Erythroblast (primary cell): ENCODE results near the gene SAMD4B.

Source experiments
- DNase-seq, 2 experiments: peaks; one replicate each; lab custom pipeline; 2025; lab: John Stamatoyannopoulos, UW
- GATA1 ChIP-seq: IDR thresholded peaks from 2 replicates; pipeline ENCODE4 v1.6.1; 2011; ENCODE audit warnings: low read depth, mild to moderate bottlenecking, control low read depth, low read length, moderate library complexity
- POLR2A ChIP-seq: IDR thresholded peaks from 2 replicates; pipeline ENCODE4 v1.6.1; 2011; ENCODE audit warnings: mild to moderate bottlenecking, low read length

The SAMD4B gene

GRCh38 chr19:39389631-39390414 is 47.6 kb downstream of the SAMD4B start:
- no peak for TF ChIP-seq GATA1
- no peak for TF ChIP-seq POLR2A
- no peak for DNase-seq

GRCh38 chr19:39390451-39390750 is 48.2 kb downstream of the SAMD4B start:
- TF ChIP-seq GATA1 (no peak), POLR2A (no peak)
- no peak for DNase-seq

GRCh38 chr19:39390751-39391437 is 48.7 kb downstream of the SAMD4B start, which contains the start of the genes MED29 and PAF1:
MED29 (plus strand) TSS chr19:39391378; CDS start chr19:39391423, 45 bp downstream.
PAF1 (minus strand) TSS chr19:39391106; CDS start chr19:39390864, 242 bp downstream.
- peak; percentile 100 for DNase-seq
- TF ChIP-seq GATA1: no peak
- peak; percentile 98 for TF ChIP-seq POLR2A

GRCh38 chr19:39397360-39398296 is 55.4 kb downstream of the SAMD4B start:
- peak; percentile 88 to 95 for DNase-seq
- TF ChIP-seq GATA1 (no peak), POLR2A (no peak)

- peak; percentile 51 for TF ChIP-seq POLR2A
- TF ChIP-seq GATA1: no peak
- peak; percentile 81 to 89 for DNase-seq
Measured at GRCh38 chr19:39398297-39398864, 56.2 kb downstream of the SAMD4B start.

GRCh38 chr19:39399668-39400050 is 57.4 kb downstream of the SAMD4B start:
- peak in 1 of 2 experiments; percentile 56 for DNase-seq

GRCh38 chr19:39400061-39400460 is 57.8 kb downstream of the SAMD4B start:
- no peak for DNase-seq
- TF ChIP-seq POLR2A (no peak), GATA1 (no peak)

More at GRCh38 chr19:39399668-39400050, 57.4 kb downstream of the SAMD4B start:
- TF ChIP-seq GATA1 (no peak), POLR2A (no peak)

- TF ChIP-seq GATA1: no peak
- peak; percentile 51 for TF ChIP-seq POLR2A
Measured at GRCh38 chr19:39401070-39401548, 58.9 kb downstream of the SAMD4B start.

GRCh38 chr19:39401549-39402345 is 59.5 kb downstream of the SAMD4B start:
- peak; percentile 86 to 88 for DNase-seq
- peak; percentile 40 for TF ChIP-seq POLR2A
- TF ChIP-seq GATA1: no peak

More at GRCh38 chr19:39401070-39401548, 58.9 kb downstream of the SAMD4B start:
- no peak for DNase-seq

- peak; percentile 85 to 91 for DNase-seq
Measured at GRCh38 chr19:39402346-39403300, 60.4 kb downstream of the SAMD4B start.

More at GRCh38 chr19:39402346-39403300, 60.4 kb downstream of the SAMD4B start:
- TF ChIP-seq POLR2A (peak; percentile 47), GATA1 (no peak)
